ENCODE results near the gene TUBD1.

DNA sequence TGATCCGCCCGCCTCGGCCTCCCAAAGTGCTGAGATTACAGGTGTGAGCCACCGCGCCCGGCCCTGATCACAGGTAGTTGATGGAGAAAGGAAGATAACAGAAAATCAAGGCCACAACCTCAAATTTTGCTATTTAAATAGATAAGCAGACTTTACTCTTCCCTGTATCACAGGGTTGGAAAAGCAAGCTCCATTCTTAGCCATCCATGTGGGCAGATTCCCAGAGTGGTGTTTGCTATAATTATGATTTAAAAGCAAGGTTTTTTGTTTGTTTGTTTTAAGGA, 44.4 kb downstream of the TUBD1 start:
- TF ChIP-seq, protein P1, sequence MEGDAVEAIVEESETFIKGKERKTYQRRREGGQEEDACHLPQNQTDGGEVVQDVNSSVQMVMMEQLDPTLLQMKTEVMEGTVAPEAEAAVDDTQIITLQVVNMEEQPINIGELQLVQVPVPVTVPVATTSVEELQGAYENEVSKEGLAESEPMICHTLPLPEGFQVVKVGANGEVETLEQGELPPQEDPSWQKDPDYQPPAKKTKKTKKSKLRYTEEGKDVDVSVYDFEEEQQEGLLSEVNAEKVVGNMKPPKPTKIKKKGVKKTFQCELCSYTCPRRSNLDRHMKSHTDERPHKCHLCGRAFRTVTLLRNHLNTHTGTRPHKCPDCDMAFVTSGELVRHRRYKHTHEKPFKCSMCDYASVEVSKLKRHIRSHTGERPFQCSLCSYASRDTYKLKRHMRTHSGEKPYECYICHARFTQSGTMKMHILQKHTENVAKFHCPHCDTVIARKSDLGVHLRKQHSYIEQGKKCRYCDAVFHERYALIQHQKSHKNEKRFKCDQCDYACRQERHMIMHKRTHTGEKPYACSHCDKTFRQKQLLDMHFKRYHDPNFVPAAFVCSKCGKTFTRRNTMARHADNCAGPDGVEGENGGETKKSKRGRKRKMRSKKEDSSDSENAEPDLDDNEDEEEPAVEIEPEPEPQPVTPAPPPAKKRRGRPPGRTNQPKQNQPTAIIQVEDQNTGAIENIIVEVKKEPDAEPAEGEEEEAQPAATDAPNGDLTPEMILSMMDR (conservative IDR thresholded peaks at IDR 0.05; ENCODE audit: low read length): no peak
- TF ChIP-seq EZH2phosphoT487 (IDR thresholded peaks at IDR 0.05; ENCODE audit: borderline replicate concordance, low read depth, low read length): no peak

All from OCI-LY7 (cell line).